Mesothelial cell of epicardium (in vitro differentiated cells): ENCODE measurements around the gene GSTA3. TPM values are rescaled to one million over a fixed set of nuclear protein-coding genes. Genes with fewer than 3 reads are reported as not detected.

ENCODE experiments used
- DNase-seq, 2 experiments: peaks; one replicate each; pipeline ENCODE4 v3.0.0; 2021; ENCODE audit warnings: low spot score in 2 of 2; ENCODE audit not compliant: unreplicated experiment in 2 of 2
- H3K27ac Mint-ChIP-seq: 2 replicates; pipeline ENCODE4 v1.8.0; 2021; ENCODE audit warnings: mixed read lengths
- H3K27me3 Mint-ChIP-seq: 2 replicates; pipeline ENCODE4 v1.8.0; 2021; ENCODE audit warnings: low read depth, mixed read lengths
- H3K36me3 Mint-ChIP-seq: 2 replicates; pipeline ENCODE4 v1.8.0; 2021; ENCODE audit warnings: mixed read lengths
- H3K4me1 Mint-ChIP-seq: 2 replicates; pipeline ENCODE4 v1.8.0; 2021; ENCODE audit warnings: mixed read lengths
- H3K4me3 Mint-ChIP-seq: 2 replicates; pipeline ENCODE4 v1.8.0; 2021; ENCODE audit warnings: mild to moderate bottlenecking, moderate library complexity, mixed read lengths
- H3K9me3 Mint-ChIP-seq: 2 replicates; pipeline ENCODE4 v1.8.0; 2021; ENCODE audit warnings: mixed read lengths
- CTCF ChIP-seq: fragments of 200-600 bp; sonication (generic); IDR thresholded peaks from one replicate; pipeline ENCODE4 v1.5.0; 2021; ENCODE audit warnings: antibody characterized with exemption; ENCODE audit not compliant: unreplicated experiment
- total RNA-seq: library from RNA; stranded (reverse); gene quantifications from 3 replicates; pipeline ENCODE4 v1.2.1, GENCODE V29; 2021

GSTA3 gene
- total RNA-seq, 1 donor from 2014 or later: not detected

GRCh38 chr6:52942221-52942620 lies 32.7 kb upstream of the GSTA3 start:
- no peak for TF ChIP-seq CTCF
- Mint-ChIP-seq H3K4me3 (no peak overlapping the region), H3K4me1 (peaks cover 15% of the 10 kb centered on the region), H3K36me3 (no peaks in the 10 kb centered on the region), H3K27ac (no peak overlapping the region), H3K27me3 (no peaks in the 10 kb centered on the region), H3K9me3 (no peaks in the 10 kb centered on the region)
- DNase-seq: no peak

- Mint-ChIP-seq H3K9me3 (no peaks in the 10 kb centered on the region), H3K36me3 (no peaks in the 10 kb centered on the region), H3K4me1 (peaks cover 4% of the 10 kb centered on the region), H3K27ac (no peak overlapping the region), H3K27me3 (no peaks in the 10 kb centered on the region), H3K4me3 (no peak overlapping the region)
- TF ChIP-seq CTCF: no peak
- DNase-seq: no peak
Observed at GRCh38 chr6:52937908-52938307, 28.4 kb upstream of the GSTA3 start.

GRCh38 chr6:52933778-52934177 lies 24.3 kb upstream of the GSTA3 start:
- Mint-ChIP-seq H3K9me3 (peaks cover 6% of the 10 kb centered on the region), H3K36me3 (no peaks in the 10 kb centered on the region), H3K27me3 (no peaks in the 10 kb centered on the region), H3K4me1 (no peaks in the 10 kb centered on the region), H3K4me3 (no peak overlapping the region), H3K27ac (no peak overlapping the region)
- no peak for DNase-seq
- TF ChIP-seq CTCF: no peak

GRCh38 chr6:52931351-52931750 lies 21.9 kb upstream of the GSTA3 start:
- H3K27me3 Mint-ChIP-seq: no peaks in the 10 kb centered on the region
- peaks cover 10% of the 10 kb centered on the region for H3K4me1 Mint-ChIP-seq
- H3K27ac Mint-ChIP-seq: no peak overlapping the region
- peaks cover 2% of the 10 kb centered on the region for H3K36me3 Mint-ChIP-seq
- no peak for TF ChIP-seq CTCF
- H3K4me3 Mint-ChIP-seq: no peak overlapping the region
- H3K9me3 Mint-ChIP-seq: peaks cover 13% of the 10 kb centered on the region
- DNase-seq: no peak

GRCh38 chr6:52929321-52930164 lies 20.0 kb upstream of the GSTA3 start:
- DNase-seq: no peak
- no peak overlapping the region for H3K4me3 Mint-ChIP-seq
- no peak overlapping the region for H3K27ac Mint-ChIP-seq
- H3K36me3 Mint-ChIP-seq: peaks cover 2% of the 10 kb centered on the region
- no peaks in the 10 kb centered on the region for H3K27me3 Mint-ChIP-seq
- H3K4me1 Mint-ChIP-seq: peaks cover 25% of the 10 kb centered on the region
- H3K9me3 Mint-ChIP-seq: peaks cover 13% of the 10 kb centered on the region
- TF ChIP-seq CTCF: no peak
